CD4-positive, alpha-beta T cell treated with Interleukin-4 for 4 hours (primary cell): ENCODE results near the gene FCRL5.
A peak's percentile ranks its signal among the peaks of the same experiment; 100 is the strongest.
"Not testable (repeated sequence)": the region's sequence is repeated elsewhere in the genome, so short reads cannot be mapped to it uniquely, and the experiment has no call there.

Source experiments
- DNase-seq: peaks from one replicate; pipeline ENCODE4 v3.0.0-alpha.2; 2020

The FCRL5 gene

DNA sequence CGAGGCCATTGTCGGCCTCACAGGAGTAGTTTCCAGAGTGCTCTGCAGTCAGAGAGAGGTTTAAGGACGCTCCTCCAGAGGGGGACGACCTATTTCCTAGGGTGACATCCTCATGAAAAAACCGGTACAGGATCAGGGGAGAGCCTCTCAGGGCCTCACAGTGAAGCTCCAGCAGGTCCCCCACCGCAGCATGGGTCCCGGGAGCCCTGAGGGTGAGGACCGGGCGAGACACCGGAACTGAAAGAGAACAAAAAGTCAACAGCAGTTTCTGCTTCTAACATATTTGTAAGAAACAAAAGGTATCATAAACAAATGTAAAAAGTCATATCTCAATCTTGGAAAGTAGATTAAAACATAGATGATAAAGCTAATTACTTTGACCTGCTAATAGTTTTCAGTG, 31.3 kb downstream of the FCRL5 start:
- no peak for DNase-seq

DNA sequence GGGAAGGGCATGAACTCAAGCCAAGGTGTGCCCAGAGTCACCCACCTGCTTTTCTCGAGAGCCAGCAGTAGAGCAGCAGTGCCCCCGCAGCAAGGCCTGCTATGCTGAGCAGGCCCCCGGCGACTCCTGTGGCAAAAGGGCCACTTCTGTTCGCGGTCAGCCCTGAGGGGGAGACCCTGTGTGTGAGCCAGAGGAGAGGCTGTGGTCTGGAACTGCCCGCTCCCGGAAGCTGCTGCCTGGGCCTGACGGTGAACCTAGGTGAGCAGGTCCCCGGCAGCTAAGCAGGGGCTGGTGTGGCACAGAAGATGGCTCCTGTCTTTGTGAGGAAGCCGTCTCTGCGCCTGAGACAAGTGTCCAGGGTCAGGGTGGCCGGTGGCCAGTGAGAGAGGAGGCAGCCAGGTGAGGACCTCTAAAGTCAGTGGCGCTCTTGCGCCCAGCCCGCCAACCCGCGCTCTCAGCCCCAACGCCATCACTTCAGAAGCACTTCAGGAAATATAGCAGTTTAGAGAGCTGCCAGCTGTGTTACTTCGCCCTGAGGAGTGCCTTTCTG, 31.9 kb downstream of the FCRL5 start:
- DNase-seq = no peak

DNA sequence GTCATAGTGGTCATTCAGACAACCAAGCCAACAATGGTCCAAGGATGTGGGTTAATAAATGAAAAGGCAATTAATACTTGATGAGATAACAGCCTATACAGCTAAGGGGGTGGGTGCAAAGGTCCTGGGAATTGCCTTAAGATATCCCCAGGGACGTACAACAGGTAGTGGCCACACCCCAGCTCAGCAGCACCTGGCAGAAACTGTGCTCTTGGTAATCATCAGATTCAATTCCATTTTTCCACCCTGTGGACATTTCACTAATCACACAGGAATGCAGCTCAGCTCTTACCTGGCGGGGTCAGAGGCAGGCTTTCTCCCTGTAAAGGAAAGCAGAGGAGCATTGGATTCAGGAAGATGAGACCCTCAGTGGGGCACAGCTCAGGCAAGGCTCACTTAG, 32.9 kb downstream of the FCRL5 start:
- DNase-seq = no peak

DNA sequence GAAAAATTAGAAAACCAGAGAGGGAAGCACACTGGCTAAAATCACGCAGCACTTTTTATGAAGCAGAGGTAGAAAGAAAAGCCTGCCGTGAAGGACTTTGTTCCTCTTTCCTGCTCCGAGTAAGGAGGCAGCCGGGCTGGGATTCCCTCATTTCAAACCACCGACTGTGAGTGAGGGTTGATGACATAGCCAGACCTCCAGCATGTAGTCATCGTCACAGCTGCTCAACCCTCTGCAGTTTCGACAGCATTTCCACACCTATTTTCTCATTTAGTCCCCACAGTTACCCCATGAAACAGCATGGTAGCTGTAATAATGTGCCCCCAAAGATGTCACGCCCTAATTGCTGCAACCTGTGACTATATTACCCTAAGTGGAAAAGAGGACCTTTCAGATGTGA, 35.3 kb downstream of the FCRL5 start:
- DNase-seq = no peak

DNA sequence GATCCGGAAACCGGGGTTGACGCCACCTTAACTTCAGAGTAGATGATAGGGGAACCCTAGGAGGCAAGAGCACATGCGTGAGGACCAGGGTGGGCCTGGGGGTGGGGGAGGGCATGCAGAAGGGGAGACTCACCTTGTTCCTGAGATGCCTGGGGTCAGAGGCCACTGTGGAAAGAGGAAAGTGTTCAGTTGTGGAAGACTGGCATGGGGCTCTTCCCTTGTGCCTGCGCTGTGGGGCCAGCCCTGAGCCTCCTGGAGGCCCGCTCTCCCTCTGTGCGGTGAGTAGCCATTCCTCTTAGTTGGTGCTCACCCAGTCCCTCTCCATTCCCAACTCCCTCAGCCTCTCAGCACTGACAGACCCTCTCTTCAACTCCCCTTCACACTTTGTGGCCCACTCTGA, 36.6 kb downstream of the FCRL5 start:
- DNase-seq = no peak

DNA sequence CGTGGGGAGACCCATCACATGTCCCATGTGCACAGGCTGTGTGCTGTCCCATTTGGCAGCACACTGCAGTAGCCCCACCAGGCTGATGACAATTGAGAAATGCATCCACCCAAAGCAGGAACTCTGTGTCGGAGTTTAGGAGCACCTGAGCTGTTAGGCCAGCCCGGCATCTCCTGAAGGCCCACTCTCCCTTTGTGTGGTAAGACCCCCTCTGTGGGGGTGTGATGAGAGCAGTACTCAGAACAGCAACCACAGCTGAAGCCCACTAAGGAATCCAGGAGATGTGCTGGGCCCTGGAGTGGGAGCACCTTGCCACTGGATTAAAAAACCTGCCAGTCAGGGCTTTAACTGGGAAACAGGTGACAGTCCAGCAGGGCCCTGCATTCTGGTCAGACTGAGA, 37.2 kb downstream of the FCRL5 start:
- no peak for DNase-seq

DNA sequence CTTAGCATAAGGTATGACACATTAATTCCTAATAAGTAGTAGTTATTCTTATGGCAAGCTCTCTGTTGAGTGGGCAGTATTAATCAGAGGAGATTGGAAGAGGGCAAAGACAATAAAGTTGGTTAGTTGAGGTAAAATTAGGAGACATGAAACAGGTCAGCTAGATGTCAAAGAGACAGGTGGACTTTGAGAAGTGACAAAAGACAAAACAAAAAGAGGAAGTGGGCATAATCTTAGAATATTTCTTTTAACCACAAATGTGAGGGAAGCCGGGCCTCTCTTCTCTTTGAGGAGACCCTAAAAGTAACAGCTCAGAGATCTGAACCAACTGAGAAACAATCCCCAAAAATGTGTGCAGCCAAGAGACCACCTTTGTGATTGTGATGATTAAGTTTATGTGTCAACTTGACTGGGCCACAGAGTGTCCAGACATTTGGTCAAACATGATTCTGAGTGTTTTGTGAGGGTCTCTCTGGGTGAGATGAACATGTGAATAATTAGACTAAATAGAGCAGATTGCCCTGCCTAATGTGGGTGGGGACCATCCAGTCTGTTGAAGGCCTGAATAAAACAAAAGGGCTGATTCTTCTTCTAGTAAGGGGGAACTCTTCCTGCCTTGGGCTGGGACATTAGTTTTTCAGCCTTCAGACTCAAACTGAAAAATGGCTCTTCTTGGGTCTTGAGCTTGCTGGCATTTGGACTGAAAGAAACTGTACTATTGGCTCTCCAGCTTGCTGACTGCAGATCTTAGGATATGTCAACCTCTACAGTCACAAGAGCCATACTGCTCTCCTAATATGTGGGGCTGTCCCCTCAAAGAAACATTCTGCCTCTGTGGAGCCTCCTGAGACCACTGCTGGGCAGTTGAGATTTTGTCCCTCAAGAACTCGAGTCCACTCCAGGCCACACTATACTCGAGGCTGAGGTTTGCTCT, 40.0 kb downstream of the FCRL5 start:
- no peak for DNase-seq

DNA sequence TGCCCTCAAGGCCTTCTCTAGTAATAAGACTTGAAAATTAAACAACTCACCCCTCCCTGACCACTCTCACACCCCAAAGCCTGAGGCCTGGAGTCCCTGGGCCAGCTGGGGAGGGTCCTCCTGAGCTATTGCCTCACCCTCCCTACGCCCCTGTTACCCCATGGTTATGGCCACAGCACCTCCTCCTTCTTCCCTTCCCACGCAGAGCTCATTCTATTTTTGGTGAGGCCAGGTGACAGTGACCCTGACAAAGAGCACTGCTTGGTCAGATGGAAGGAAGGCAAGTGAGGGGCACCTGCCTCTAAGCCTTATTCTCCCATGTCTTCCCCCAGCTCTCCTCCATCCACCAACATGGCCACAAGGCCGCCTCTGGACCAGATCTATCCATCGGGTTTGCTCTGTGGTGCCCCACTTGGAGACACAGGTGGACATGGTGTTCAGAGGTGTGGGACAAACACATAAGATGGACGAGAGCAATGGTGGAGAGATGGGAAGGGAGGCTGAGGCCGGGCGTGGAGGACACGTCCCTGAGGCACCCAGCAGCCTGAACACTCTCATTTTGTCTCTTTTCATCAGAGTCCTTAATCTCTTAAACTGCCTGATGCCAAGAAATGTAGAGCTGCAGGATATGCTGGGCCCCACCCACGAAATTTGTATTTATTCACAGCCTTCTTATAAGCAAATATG, 42.6 kb downstream of the FCRL5 start:
- DNase-seq = no peak

DNA sequence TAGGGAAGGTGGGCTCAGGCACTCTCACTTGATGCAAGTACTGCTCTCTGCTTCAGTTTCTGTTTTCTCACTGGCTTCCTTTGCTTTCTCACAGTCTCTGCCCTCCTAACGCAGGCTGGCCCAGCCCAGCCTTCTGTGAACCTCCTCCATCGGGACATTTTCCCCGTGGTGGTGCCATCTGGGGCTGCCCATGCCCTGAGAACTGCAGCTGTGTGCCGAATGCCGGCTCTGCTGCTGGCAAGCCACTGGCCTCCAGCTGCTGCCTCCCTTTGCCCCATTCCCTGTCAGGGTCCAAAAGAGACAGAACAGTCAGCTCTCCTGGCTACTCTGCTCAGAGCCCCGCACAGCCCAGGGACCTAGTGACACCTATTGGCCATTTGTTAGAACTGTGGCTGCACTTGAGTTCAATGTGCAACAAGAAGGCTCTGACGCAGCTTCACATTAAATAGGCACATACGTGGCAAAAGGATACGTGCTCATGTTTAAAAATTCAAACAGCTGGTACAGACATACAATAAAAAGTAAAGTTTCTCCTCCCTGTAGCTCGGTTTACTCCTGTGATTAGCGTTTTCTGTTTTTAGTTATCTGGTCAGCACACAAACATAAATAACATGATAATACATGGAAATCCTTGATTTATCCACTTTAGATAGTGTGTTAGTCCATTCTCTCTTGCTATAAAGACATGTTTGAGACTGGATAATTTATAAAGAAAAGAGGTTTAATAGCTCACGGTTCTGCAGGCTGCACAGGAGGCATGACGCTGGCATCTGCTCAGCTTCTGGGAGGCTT, 46.6 kb downstream of the FCRL5 start:
- DNase-seq = peak; percentile 33

DNA sequence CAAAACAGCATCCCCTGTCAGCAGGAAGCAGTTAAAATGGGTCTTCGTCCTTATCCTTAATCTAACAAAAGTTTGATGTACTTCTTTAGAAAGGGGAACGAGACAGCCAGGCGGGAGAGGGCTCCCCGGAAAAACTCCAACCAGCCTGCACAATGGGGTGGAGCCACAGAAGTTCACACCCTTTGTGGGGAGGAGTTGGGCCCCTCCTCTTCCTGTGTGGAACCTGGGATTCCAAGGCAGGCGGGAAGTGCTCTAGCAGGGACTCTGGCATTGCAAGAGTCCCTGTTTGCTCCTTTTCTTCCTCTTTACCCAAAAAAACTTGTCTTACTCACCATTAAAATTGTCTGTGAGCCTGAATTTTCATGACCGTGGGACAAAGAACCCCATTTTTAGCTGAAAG, 47.7 kb downstream of the FCRL5 start:
- no peak for DNase-seq

DNA sequence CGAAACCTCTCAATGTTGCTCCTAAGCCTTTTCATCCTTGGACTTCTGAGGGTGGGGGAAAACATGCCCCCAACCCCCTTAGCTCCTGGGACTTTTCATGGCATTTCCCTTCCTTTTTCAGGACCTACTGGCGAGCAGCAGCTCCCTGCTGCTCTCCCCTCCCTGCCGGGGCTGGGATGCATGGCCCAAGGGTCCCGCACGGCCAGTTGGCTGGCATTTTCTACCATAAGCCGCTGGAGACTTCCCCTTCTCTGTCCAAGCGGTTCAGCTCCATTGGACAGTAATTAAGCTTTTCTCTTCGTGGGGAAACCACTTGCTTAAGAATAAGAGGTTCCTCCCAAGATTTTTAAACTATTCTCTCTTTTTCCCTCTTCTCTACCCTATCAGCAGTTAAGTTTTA, 52.8 kb downstream of the FCRL5 start:
- no peak for DNase-seq

DNA sequence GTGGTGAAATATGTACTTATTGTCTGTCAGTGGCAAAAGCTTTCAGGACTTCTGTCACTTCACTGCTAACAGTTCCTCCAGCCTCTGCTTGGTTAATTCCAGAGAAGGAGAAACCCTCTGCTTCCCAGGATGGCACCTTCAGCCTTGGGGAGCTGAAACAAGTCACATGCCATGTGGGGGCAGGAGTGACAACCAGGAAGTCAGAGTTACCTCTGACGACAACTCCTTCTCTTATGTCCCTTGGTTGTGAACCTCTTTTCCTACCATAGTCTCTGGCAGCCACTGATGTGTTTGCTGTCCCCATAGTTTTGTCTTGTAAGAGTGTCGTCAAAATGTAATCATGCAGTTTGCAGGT, 53.6 kb downstream of the FCRL5 start:
- no peak for DNase-seq

DNA sequence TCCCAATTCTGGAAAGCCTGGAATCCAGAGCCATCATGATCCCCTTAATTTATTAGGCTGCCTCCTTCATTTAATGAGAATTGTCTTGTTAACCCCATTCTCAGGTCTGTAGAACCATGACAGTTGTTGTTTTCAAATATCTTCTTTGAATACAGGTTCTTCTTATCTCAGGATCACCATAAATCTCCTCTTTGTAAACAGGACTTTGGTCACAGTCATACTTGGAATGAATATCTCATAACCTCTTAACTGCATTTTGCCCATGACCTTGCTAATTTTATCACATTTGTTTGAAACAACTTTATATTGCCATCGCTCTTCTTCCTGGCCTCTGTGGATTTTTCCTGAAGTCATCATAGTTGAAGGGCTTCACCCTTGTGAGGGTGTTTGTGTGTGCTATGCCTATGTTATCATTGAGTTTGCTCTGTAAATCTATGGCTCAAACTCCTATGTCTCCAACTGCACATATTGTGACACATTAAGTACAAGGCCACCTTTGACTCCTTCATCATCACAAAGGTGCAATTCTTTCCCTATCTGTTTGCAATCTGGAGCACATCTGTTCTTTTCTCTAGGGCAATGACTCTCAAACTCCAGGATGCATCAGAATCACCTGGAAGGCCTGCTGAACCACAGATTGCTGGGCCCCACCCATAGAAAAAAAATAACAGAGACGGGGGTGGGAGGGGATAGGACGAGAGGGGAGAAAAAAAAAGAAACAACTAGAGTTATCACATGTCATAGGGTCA, 54.2 kb downstream of the FCRL5 start:
- DNase-seq = no peak

DNA sequence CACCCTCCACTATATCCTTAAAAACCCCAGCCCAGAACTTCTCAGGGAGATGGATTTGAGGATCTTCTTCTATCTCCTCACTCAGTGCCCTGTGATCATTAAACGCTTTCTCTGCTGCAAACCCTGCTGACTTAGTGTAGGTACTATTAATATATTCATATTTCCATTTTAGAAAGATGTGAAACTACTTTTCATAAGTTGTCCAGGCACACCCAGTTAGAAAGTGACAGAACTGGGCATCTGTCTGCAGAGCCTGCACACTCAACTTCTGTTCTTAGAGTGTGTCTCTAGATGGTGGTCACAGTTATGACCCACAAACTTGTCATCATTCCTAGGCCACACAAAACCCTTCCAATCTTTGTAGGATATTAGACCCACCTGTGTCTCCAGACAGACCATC, 55.0 kb downstream of the FCRL5 start:
- no peak for DNase-seq

DNA sequence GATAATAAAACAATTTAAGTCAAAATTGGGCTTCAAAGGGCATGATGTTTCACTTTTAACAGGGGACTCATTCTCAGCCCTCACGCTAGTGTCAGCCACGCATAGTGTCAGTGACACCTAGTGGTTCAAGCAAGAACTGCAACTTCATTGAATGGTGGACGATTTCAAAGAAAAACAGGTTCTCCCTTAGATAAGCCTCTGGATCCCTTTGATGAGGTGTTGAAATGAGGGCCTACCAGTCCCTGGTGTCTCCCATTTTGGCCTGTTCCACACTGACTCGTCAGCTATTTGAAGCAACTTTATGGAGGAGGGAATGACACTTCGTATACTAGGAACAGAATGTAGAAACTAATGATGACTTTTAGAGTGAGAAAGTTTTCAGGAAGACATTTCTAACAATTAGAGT, 56.2 kb downstream of the FCRL5 start:
- DNase-seq = peak; percentile 57

DNA sequence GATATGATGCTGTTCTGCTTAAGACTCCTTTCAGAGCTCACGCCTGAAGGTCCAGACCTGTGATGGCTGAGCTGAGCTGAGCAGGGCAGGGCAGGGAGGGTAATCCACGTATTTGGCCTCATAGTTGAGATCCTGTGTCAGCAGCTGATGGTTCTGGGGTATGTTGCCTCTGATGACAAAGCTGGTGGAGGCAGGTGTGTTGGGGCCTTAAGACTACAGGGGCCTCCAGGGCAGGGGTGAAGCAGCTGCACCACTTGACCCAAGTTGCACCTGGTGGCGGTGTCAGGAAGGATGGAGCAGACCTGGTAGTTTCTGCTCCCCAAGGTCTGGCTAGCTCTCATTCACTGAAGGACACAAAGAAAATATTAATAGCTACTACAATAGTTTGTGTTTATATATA, 57.0 kb downstream of the FCRL5 start:
- DNase-seq = no peak

DNA sequence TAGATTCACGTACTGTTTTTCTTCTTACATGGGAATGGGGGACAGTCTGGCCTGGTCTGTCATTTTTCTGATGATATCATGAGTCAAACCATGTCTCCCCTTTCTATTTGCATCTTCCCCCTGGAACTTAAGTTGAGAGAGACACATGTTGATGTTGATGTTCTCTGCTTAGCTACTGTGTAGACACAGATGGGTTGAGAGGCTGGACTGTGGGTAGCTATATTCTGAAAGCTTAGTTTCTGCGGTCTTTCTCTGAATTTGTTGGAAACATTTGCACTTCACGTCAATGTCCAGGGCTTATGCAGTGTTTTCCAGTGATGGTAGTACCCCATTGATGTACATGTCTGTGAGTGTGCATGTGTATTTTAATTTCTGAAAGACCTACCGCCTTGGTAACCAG, 58.2 kb downstream of the FCRL5 start:
- no peak for DNase-seq

DNA sequence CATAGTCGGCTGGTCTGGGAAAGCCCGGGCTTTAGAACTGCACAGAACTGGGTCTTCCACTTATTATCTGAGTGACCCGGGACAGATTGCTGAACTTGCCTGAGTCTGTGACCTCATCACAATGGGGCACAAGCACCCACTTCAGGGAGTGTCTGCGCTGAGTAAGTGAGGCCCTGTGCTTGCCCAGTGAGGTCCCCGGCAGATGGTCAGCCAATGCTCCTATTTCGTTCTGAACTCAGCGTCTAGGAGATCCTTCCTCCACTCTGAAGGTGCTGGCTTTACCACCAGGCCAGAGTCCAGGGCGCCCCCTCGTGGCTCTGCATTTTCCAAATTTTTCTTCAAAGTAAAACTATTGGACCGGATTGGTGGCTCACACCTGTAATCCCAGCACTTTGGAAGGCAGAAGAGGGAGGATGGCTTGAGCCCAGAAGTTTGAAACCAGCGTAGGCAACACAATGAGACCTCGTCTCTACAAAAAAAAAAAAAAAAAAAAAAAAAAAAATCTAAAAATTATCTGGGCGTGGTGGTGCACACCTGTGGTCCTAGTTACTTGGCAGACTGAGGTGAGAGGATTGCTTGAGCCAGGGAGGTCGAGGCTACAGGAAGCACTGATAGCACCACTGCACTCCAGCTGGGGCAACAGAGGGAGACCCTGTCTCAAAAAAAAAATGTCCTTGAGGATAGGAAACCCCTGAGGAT, 61.7 kb downstream of the FCRL5 start:
- DNase-seq = peak; percentile 32

DNA sequence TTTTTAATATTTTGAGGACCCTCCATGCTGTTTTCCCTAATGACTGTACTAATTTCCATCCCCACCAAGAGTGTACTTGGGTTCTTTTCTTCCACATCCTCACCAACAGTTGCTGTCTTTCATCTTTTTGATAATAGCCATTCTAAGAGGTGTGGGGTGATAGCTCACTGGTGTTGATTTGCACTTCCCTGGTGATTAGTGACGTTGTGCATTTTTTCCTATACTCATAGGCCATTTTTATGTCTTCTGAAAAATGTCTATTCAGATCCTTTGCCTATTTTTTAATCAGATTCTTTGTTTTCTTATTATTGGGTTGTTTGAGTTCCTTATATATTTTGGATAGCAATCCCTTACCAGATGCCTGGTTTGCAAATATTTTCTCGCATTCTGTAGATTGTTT, 64.2 kb downstream of the FCRL5 start:
- DNase-seq = no peak

DNA sequence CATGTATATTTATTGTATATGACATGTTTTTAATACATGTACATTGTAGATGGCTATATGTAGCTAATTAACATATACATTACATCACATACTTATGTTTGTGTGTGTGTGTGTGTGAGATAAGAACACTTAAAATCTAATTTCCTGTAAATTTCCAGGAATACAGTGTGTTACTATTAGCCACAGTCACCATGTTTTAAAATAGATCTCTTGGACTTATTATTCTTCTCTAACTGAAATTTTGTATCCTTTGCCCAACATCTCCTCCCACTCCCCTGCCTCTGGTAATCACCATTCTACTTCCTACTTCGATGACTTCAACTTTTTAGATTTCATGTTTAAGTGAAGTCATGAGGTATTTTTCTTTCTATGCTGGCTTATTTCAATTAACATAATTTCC, 64.8 kb downstream of the FCRL5 start:
- no peak for DNase-seq

DNA sequence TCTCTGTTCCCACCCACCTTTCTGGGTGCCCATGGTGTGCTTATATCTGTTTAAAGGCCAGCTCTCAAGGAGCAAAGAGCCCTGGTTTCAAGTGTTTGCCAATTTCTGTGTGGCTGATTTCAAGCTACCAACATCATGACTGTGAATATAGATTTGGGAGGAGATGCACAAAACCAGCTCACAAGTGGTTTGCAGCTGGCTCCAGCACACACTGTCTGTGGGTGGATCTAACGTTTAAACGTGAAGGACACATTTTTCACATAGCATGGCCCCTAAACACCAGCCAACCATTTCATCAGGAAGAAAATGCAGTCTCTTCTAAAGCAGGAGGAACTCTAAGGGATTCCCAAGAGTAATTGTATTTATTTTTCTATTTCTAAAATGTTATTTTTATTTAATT, 65.2 kb downstream of the FCRL5 start:
- DNase-seq = no peak

DNA sequence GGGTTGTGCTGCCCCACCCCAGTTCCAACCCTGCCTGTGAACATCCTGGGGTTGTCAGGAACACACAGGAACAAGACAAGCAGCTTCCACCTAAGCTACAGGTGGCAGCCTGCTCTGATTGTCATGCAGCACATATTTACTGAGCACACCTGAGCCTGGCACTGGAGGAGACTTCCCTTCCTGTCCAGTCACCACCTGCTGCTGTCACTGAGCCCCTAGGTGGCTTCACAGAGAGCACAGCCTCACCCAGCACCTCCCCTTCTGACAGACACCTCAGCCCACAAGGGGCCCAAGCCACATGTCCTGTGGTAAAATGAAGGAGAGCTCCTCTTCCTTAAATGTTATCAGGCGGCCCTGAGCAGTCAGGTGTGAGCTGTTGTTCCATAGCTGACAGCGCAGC, 65.9 kb downstream of the FCRL5 start:
- not testable (repeated sequence) for DNase-seq
